ENCODE results near the gene ANGPTL5.
"Not testable (repeated sequence)": the region's sequence is repeated elsewhere in the genome, so short reads cannot be mapped to it uniquely, and the experiment has no call there.

Gene ANGPTL5

DNA sequence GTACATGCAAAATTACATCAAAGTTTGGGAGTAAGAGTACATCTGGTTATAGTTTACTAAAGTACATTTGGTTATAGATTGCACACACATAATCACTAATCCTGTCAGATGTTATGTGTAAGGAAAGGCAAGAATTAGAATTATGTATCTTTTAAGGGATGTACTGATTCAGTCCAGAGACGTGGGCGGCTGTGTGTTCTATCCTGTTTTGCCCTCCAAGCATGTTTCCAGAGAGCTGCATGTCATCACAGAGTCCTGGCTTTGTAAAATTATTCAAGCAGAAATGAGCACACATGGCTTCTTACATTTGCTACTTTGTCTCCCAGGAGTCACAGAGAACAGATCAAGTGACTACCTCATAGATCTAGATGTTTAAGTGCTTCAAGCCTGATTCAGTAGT, 34.7 kb downstream of the ANGPTL5 start:
- no peak for DNase-seq

DNA sequence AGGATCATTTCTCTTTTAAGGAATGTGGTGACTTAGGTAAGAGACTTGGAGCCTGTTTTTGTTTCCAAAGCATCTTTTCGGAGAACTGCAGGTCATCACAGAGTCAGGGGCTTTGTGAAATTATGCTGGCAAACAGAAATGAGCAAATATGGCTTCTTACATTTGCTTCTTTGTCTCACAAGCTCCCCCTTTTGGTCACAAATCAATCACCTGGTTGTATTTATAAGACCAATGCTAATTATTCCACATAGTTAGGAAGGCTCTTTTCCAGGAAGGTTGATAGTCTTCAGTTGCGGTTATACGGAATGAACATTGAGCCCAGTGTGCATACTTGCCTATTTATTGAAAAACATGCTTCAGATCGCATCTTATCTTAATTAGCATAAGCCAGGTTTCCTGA, 36.1 kb downstream of the ANGPTL5 start:
- DNase-seq, result peak in 1 of 2 experiments; percentile 15

DNA sequence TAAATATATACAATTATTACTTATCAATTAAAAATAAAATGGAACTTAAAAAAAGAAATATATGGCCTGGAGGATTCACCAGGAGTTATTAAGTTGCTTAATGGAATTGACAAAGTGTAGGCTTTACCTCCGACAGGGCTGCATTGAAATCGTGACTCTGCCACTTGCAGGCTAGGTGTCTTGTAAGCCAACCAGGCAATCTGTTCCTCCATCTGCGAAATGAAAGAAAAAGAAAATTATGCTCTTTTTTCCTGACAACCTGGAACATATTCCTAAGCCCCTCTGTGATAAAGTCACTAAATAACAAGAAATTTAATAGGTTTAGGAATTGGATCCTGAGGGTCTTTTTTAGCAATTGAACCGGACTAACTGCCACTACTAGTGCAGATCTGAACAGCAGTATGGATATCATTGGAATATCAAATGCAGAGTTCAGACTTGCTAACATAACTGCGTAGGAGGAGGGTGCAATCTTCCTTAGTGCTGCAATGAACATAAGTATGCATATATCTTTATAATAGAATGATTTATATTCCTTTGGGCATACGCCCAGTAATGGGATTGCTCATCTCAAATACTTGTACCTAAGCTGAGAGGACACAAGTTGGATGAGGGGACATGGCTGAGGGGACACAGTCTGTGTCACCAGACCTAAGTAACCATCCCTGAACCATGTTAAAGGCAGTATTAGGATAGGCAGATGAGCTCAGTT, 44.0 kb downstream of the ANGPTL5 start:
- no peak for DNase-seq

DNA sequence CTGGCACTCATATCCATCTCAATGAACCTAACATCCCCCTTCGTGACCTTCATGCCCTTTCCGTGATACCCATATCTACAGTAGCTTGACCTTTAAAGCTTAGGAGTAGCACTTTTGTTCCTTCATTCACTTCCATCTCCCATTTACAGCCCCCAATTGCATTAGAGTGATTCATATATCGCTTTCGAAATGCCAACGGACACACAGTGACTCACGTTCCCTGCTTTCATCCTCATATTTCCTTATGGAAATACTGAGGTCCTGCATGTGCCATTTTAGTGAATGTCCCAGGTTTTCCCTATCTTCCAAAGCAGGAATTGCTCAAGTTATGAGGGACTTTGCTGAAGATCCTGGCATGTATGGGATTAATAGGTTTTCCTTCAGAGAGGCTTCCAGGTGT, 45.8 kb downstream of the ANGPTL5 start:
- no peak for DNase-seq

DNA sequence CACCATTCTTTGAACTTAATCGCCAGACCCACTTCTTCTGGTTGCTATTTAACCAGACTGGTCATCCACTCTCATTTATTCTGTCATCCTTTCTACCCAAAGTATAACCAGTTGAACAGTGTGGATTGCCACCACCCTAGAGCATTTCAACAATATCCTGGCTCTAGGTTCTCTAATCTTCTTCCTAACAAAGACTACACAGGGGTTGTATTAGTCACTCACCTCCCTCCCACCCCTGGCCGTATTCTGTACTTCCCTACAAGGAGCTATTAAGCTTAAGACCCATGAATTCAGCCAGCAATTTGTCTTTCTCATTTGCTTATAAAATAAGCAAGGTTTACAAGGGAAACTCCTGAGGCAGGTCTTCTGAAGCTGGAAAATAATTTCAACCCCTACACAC, 48.4 kb downstream of the ANGPTL5 start:
- DNase-seq, result no peak

DNA sequence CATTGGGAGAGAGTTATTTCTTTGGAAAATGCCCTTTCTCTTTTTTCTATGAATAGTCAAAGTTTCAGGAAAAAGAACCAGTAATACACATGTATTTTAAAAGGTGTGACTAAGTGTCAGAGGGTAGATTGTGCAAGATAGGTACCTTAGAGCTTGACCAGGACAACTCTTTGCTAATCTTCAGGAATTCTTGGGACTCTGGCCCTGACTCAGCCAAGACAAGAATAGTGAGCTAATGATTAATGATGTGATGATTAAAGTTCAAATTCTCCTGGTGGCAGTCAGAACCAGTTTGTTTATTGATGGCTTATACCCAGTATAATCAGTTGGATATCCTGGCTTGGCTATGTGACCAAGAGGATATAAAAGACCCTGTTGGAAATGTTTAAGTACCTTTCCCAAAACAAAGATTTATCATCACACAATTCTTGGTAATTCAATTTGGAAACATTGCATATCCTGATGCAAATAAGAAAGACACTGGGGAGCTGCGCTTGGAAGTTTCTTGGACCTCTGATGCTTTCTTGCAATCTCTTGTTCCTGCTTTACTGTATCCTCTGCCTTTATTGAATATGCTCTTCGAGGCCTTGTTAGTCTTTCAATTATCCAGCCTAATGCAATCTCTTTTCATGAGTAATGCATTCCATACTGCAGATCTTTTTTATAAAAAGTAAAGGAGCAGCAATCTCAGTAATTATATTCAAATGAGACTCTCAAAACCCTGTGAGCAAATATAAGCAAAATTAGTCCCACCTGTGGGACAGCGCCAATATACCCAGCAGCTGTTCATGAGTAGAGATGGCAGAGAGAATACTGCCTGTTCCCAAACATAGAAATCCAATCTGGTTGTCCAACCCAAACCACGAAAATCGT, 49.5 kb downstream of the ANGPTL5 start:
- no peak for DNase-seq

DNA sequence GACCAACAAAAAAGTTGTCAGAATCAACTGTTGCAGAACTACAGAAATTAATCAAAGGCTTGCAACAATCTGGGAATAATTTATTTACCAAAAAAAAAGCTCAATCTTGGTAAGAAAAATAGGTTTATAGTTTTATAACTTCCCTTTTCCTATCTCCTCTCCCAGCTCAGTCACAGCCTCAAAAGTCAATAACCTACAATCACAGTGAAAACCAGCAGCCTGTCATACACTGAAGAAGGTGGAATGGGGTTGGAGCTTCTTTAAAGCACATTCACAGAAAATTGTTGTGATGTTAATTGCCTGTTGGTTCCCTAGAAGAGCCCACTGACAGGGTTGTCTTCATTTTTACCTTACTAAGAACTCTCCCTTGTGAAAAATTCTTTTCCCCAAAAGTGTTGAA, 52.2 kb downstream of the ANGPTL5 start:
- no peak for DNase-seq

DNA sequence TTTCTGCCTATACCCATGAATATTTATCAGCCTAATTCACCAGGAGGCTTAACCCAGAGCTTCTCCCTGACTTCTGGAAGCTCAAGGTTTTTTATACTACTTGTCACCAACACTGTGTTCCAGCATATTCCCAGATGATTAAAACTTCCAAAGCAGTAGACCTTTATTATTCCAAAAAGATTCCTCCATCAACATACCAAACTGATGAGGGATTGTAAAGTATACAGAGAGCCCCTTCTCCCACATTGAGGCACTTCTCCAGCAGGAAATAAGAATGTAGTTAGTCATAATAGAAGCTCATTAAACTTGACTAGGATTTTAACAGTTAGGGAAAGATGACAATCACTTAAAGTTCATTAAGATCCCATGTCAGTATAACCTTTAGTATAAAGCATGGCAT, 53.0 kb downstream of the ANGPTL5 start:
- no peak for DNase-seq

DNA sequence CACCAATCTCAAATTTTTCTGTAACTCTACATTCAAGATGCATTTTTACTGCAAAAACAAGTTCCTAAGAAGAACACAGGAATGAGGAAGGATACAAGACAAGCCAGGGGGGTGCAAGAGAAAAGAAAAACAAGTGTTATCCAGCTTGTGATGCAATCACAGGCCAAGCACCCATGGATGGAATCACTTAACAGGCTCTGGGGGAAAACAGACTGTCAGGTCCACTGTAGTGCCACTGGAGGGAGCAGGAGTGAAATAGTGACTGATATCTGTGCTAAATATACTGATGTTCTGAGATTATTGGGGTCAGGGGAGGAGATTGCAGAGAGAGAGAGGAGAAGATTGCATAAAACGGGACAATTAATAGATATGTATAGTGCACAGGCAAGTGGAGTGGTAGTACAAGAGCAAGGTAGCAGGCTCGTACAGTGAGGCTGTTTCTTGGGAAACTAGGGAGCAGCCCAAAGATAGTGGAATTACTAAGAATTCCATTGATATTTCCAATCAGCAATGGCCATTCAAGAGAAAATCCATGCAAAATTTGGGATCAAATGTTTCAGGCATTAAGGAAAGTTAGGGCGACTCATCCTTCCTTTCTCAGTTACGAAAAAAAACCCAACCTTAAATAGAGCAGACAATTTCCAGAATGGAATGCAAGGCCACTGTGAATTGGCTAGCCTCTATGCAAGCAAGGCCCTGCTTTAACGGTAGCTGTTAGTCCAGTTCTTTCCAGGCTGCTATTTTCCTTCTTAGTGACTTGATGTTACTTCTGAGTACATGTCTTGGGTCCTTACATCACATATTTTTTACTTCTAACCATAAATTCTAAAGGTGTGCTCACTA, 53.7 kb downstream of the ANGPTL5 start:
- peak in 1 of 2 experiments; percentile 4 for DNase-seq

DNA sequence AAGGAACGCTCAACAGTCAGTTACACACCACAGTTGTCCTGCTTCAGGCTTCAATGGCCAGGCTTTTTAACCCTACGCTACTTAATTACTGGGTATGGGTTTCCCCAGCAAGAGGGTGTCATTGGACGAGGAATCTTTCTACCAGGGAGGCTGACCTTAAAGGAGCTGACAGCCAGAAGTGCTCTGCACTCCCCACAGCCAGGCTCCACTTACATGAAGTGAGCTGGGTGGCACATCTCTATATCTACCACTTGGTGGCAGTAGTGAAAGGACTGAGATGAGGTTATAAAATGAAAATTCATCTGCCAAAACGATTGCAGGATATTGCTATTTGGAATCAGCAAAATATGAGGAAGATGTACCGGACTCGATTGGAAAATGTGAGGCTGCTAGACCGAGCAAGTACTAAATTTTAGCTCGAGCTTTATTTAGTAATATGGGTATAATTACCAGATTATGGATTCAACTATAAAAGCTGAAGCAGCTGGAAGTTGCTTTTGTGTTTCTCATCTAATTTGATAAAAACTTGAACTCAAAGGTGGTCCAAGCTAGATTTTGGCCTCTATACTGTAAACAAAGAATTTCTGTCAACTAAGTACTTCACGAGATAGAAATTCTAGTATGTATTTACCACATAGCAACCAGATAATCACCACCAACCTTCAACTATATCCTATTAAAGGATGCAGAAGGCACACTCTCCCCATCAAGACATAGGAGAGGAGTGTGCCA, 55.5 kb downstream of the ANGPTL5 start:
- DNase-seq, result peak; percentile 24 to 42

DNA sequence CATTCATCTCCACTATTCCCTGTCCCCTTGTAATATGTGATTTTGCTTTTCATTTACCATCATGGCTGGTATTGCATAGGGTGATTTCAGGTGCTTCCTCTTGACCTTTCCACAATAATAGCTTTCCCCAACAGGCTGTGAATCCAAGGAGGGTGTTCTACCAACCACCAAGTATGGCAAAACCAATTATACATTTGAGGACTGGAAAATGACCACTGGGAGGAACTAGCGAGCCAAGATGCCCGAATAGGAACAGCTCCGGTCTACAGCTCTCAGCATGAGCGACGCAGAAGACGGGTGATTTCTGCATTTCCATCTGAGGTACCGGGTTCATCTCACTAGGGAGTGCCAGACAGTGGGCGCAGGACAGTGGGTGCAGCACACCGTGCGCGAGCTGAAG, 64.1 kb downstream of the ANGPTL5 start:
- not testable (repeated sequence) for DNase-seq

DNA sequence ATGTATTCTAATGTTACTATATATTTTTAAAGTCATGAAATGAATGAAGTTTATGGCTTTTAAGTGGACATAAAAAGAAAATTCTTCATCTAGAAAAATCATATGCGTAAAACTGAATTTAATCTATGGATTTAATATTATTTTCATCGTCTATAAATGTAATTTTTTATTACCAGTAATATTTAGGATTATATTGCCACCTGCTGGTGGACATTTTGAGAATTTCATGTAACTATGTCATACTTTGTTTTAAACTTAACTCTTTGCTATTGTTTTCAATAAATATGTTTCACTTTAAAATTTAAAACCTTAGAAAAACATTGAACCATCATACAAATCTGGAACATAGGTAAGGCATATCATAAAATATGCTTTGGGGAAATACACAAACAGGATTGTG, 68.1 kb downstream of the ANGPTL5 start:
- DNase-seq, result peak in 1 of 2 experiments; percentile 2

DNA sequence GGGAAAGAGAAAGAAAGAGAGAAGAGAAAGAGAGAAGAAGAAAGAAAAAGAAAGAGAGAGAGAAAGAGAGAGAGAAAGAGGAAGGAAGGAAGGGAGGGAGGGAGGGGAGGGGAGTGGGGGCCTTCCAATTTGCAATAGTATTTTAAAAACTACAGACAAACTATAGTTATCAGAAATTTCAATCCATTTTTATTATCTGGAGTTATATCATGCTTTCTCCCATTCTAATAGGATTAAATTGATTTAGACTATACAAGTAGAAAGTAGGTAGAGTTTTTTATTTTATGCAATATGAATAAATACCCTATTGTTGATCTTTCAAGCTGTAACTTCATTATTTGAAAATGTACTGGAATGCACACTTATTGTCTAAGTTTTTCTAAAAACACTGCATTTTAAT, 71.7 kb downstream of the ANGPTL5 start:
- no peak for DNase-seq

DNA sequence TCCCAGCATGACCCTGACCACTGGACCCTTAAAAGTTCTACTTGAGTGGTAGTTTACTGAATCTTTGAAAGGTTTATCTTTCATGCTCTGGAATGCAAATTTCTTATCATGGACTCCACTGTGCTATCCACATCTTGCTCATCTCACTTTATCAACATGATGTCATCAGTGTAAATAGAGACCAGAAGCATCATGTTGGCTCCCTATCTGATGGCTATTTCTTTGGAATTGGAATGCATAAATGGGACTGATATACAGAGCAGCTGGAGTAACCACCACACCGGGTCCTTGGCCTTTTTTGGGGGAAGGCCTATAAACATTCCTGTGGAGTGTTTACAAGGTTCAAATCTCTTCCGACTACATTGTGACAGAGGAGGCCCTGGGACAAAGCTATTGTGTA, 75.6 kb downstream of the ANGPTL5 start:
- no peak for DNase-seq
